Lower lobe of right lung (tissue), 2 donors: ENCODE data around the gene COPE. TPM values are rescaled to one million over a fixed set of nuclear protein-coding genes. Genes with fewer than 3 reads are reported as not detected.

Experiments used
- ATAC-seq, 2 donors: fragments of 200-7000 bp; cut with Tn5 transposase; one replicate each; pipeline ENCODE4 v1.9.1; 2020 to 2022; ENCODE audit warnings: mild to moderate bottlenecking in 2 of 2, moderate library complexity in 2 of 2
- DNase-seq: peaks from one replicate; pipeline ENCODE4 v3.0.0-alpha.2; 2020
- H3K27ac ChIP-seq: fragments of 200-600 bp; one replicate; pipeline ENCODE4 v1.8.0; 2022
- H3K27me3 ChIP-seq: fragments of 200-600 bp; one replicate; pipeline ENCODE4 v1.8.0; 2022; ENCODE audit warnings: low read depth
- H3K36me3 ChIP-seq: fragments of 200-600 bp; one replicate; pipeline ENCODE4 v1.8.0; 2022; ENCODE audit warnings: mild to moderate bottlenecking
- H3K4me1 ChIP-seq: fragments of 200-600 bp; one replicate; pipeline ENCODE4 v1.8.0; 2022
- H3K4me3 ChIP-seq: fragments of 200-600 bp; one replicate; pipeline ENCODE4 v1.8.0; 2022; ENCODE audit warnings: mild to moderate bottlenecking
- H3K9me3 ChIP-seq: fragments of 200-600 bp; one replicate; pipeline ENCODE4 v1.8.0; 2022
- CTCF ChIP-seq: fragments of 200-600 bp; IDR thresholded peaks from one replicate; pipeline ENCODE4 v1.8.0; 2022; ENCODE audit warnings: antibody characterized with exemption, mild to moderate bottlenecking
- intact Hi-C: fragments of 100-400 bp; cut with DNase I; formaldehyde crosslinking; loops from one replicate; pipeline ENCODE4 v1.11.0; 2022
- total RNA-seq: library from RNA; stranded (reverse); fragmentation: NEBNext Ultra II Directional; extraction: Animal tissue kit (Norgen Biotek cat#: 25700); gene quantifications from one replicate; pipeline ENCODE4 v1.2.1, GENCODE V29; 2021
- donor health status: DM: no; HTN: yes; CAD: no; lungs with severe emphysema.

COPE gene
- total RNA-seq, 1 donor from 2014 or later = 145 TPM

GRCh38 chr19:18910801-18911436, 8.3 kb downstream of the COPE start:
- DNase-seq (no peak), ATAC-seq (no peak)
- Histone ChIP-seq H3K4me1 (peaks cover 8% of the 10 kb centered on the region), H3K27me3 (no peaks in the 10 kb centered on the region), H3K4me3 (no peak overlapping the region), H3K27ac (no peak overlapping the region), H3K36me3 (peaks cover 93% of the 10 kb centered on the region), H3K9me3 (no peaks in the 10 kb centered on the region)
- intact Hi-C loops = no loop called here
- no peak for TF ChIP-seq CTCF

GRCh38 chr19:18910010-18910409, 9.2 kb downstream of the COPE start:
- Histone ChIP-seq H3K4me1 (no peaks in the 10 kb centered on the region), H3K27me3 (no peaks in the 10 kb centered on the region), H3K9me3 (no peaks in the 10 kb centered on the region), H3K4me3 (no peak overlapping the region), H3K27ac (no peak overlapping the region), H3K36me3 (peaks cover 93% of the 10 kb centered on the region)
- no peak for TF ChIP-seq CTCF
- no peak for ATAC-seq
- no peak for DNase-seq
- intact Hi-C loops = no loop called here

GRCh38 chr19:18908917-18909619, 10.1 kb downstream of the COPE start:
- DNase-seq (no peak), ATAC-seq (no peak)
- H3K4me1 ChIP-seq = no peaks in the 10 kb centered on the region
- H3K36me3 ChIP-seq = peaks cover 93% of the 10 kb centered on the region
- no peaks in the 10 kb centered on the region for H3K27me3 ChIP-seq
- no peak overlapping the region for H3K27ac ChIP-seq
- intact Hi-C loops = no loop called here
- H3K9me3 ChIP-seq = no peaks in the 10 kb centered on the region
- no peak for TF ChIP-seq CTCF
- no peak overlapping the region for H3K4me3 ChIP-seq

- H3K36me3 ChIP-seq = peaks cover 84% of the 10 kb centered on the region
Observed at GRCh38 chr19:18906605-18907519, 12.3 kb downstream of the COPE start.

More at GRCh38 chr19:18906605-18907519, 12.3 kb downstream of the COPE start:
- intact Hi-C loops = no loop called here
- Histone ChIP-seq H3K4me1 (no peaks in the 10 kb centered on the region), H3K4me3 (no peak overlapping the region), H3K27ac (no peak overlapping the region), H3K9me3 (no peaks in the 10 kb centered on the region), H3K27me3 (no peaks in the 10 kb centered on the region)
- no peak for DNase-seq
- no peak for TF ChIP-seq CTCF
- ATAC-seq = no peak
